Left ventricle myocardium superior (tissue), 1 donor: Measurements from ENCODE around the gene CRYBG1. TPM values are rescaled to one million over a fixed set of nuclear protein-coding genes. Genes with fewer than 3 reads are reported as not detected.
A peak's percentile ranks its signal among the peaks of the same experiment; 100 is the strongest.
"Not testable (repeated sequence)": the region's sequence is repeated elsewhere in the genome, so short reads cannot be mapped to it uniquely, and the experiment has no call there.

Experiments
- ATAC-seq: fragments of 200-7000 bp; cut with Tn5 transposase; one replicate; pipeline ENCODE4 v1.9.1; 2020; ENCODE audit warnings: mild to moderate bottlenecking, moderate library complexity
- DNase-seq: peaks from one replicate; pipeline ENCODE4 v3.0.0-alpha.2; 2020
- intact Hi-C: fragments of 100-400 bp; cut with micrococcal nuclease; formaldehyde crosslinking; loops from one replicate; pipeline ENCODE4 v1.11.0; 2022
- total RNA-seq: library from RNA; stranded (reverse); fragmentation: NEBNext Ultra II Directional; extraction: Animal tissue kit (Norgen Biotek cat#: 25700); gene quantifications from one replicate; pipeline ENCODE4 v1.2.1, GENCODE V29; 2021
- donor health status: DM: no; HTN: yes; CAD: no; lungs with severe emphysema.

CRYBG1 gene
- total RNA-seq, 1 donor from 2014 or later = 2.0 TPM

DNA sequence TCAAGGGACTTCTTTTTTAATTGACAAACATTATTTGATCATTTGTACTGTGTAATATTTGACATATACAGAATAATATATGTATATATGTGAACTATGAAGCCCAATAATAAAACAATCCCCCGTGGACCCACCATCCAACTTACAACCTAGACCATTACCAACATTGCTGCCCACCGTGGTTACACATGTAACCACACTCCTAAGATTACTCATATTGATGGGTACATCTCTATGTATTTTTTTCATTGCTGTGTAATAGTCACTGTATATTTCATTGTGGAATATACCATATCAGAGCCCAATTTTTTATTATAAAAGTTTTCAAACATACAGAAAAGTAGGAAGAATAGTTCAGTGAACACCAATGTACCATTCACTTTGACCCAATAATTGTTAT is 174.5 kb downstream of the CRYBG1 start:
- ATAC-seq (no peak), DNase-seq (no peak)
- intact Hi-C loops = no loop called here

- no peak for ATAC-seq
- intact Hi-C loops = no loop called here
- DNase-seq = no peak
These were observed 175.8 kb downstream of the CRYBG1 start for GRCh38 chr6:106536357-106536756.

DNA sequence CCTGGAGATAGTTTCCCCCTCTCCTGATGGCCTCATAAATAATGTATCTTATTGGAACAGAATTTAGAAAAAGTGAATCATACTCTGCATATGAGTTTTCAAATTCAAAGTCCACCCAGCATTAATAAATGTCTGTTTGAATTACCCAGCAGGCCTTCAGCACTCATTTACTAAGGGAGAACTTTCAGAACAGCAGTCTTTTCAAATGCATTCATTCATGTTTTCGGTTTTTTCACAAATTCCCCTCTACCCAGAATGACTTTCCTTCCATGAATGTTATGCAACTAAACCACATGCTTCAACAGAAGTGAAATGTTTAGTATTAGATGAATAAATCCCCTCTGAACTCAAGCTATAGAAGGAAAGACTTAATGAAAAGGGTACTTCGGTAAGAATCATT is 176.3 kb downstream of the CRYBG1 start:
- DNase-seq (no peak), ATAC-seq (no peak)
- intact Hi-C loops = no loop called here

- intact Hi-C loops = no loop called here
- DNase-seq = no peak
- no peak for ATAC-seq
These were observed 177.1 kb downstream of the CRYBG1 start for GRCh38 chr6:106537662-106538061.

- intact Hi-C loops = no loop called here
- DNase-seq = no peak
- ATAC-seq = no peak
These were observed 177.6 kb downstream of the CRYBG1 start for GRCh38 chr6:106538145-106538544.

DNA sequence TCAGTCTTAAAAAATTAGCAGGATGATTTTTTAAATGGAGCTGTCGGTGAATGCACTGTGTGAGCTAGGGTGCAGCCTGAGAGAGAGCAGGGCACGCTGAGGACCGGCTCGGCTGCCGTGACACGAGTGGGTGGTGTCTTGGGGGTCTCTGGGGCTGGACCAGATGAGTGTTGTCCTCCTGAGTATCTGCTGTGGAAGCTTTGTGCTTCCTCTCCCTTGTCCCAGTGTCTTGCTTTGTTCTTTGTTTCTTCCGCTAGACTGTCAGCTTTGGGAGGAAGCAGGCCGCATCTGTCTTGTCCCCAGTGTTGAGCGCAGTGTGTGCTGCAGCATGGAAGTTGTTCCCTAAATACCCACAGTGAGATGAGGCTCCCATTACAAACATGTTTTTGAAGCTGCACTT is 179.4 kb downstream of the CRYBG1 start:
- peak; percentile 48 for ATAC-seq
- DNase-seq = no peak
- intact Hi-C loops = no loop called here

DNA sequence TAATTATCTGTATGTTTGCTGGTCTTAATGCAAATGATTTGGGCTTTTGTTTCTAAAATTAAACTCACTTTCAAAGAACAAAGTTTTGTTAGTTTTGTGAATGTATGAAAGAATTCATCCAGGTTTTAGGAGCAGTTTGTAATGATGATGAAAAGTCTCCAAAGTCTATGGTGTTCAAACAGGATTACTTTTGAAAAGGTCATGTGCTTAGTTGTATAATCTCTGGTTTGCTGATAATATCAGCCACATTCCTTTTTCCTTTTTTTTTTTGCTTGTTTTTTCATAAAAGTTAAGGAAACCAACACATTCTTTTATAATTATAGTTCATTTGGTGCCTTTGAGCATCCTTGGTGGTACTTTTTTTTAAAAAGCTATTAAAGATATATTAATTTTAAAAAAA is 179.9 kb downstream of the CRYBG1 start:
- DNase-seq (no peak), ATAC-seq (no peak)
- intact Hi-C loops = no loop called here

DNA sequence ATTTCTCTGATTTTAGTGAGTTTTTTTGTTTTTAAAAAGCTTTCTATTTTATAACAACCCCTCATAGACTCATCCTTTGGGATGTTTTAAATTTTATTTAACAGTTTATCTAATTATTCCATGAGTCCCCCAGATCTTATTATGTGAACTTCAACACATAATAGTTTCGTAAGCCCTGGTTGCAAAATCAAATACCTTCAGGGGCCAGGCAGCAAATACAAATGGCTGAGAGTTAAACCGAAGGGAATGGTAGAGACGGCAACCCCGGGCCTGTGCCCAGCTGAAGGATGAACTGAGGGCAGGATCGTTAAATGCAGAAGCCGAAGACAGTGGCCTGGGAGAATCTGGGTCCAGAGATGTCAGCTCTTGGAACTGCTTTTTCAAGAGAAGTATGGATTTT is 180.4 kb downstream of the CRYBG1 start:
- intact Hi-C loops = no loop called here
- no peak for DNase-seq
- ATAC-seq = no peak

DNA sequence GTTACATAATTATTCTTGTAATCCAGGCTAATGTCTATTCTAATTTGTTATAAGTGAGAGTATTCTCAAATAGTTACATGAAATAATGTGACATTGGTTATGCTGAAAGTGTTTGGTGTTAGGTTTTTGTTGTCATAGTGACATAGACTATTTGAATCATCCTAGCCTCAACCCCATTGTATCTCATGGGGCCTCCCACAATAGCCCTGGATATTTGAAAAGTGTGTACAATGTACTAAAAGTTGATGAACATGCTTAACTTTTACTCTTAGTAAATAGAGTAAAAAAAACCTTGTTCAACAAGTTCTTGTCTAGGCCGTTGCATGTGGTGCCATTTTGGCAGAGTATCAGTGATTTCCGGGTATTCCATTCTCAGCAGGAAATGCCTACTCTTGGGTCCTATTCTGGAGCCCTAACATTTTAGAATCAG is 185.8 kb downstream of the CRYBG1 start:
- no peak for ATAC-seq

DNA sequence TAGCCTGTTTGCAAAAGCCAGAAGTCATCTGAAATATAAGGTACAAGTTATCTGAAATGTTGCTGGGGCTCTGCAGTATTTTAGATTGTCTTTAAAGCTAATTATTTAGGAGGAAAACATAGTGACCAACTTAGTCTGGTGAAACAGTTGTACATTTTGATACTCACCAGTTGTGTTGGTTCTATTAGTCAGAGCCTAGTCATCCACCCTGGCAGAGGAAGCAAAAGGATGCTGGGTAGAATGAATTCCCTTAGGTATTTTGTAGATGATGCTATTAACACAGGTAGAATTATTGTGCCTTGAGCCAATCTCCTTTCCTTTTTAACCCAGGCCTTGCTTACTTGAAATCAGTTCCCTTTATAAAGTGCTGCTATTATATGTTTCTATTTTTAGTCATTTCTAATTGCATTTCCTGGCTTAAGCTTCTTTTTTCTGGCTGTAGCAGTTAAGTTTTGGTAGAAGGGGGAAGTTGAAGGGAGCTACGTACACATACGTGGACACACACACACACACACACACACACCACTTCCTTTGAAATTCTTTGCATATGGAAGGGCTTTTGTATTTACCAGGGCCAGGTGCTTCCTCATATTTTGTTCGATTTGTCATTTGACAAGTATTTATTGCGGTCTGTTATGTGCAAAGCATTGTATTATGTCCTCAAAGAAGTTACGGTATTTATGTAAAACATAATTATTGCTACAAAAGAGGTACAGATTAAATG is 186.3 kb downstream of the CRYBG1 start:
- intact Hi-C loops = no loop called here
- DNase-seq (no peak), ATAC-seq (peak; percentile 48)

More for the DNA sequence above, 185.8 kb downstream of the CRYBG1 start:
- no peak for DNase-seq
- intact Hi-C loops = no loop called here

DNA sequence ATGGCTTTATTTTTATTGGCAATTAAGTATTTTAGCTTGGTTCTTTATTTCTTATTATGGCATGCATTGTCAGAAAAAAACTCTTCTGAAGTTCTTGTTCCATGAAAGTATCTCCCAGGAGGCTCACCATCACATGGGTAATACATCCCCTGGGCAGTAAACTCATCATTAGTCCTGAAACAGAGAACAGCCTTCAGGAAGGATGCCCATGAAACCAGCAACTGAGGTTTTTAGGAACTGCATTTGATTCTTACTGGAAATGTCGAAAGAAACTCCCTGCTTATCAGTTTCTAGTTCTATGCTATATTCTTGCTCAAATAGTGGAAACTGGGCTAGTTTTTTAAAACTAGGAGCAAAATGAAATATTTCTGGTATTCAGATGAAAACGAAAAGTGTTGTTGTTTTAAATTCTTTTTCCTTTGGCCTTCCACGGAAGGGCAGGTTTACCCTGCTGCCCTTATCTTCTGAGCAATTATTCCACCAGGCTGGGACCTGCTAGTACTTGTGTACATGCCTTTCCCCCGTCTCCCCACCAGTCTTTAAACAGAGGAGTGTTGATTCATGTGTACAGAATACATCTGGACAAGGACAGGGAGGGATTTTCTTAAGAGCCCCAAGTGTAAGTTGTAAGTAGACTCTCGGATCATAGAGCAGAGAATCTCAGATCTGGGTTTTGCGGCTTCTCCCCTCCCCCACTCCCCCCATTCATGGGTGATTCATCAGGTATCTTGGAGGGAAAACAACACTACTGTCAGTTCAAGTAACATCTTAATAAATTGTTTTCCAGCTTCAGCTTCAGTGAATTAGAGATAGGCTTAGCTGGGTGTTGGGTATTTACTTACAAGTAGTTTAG is 187.3 kb downstream of the CRYBG1 start:
- no peak for DNase-seq
- no peak for ATAC-seq
- intact Hi-C loops = no loop called here

GRCh38 chr6:106548926-106549455 is 188.5 kb downstream of the CRYBG1 start:
- ATAC-seq, intact Hi-C loops, DNase-seq: not testable (repeated sequence)

DNA sequence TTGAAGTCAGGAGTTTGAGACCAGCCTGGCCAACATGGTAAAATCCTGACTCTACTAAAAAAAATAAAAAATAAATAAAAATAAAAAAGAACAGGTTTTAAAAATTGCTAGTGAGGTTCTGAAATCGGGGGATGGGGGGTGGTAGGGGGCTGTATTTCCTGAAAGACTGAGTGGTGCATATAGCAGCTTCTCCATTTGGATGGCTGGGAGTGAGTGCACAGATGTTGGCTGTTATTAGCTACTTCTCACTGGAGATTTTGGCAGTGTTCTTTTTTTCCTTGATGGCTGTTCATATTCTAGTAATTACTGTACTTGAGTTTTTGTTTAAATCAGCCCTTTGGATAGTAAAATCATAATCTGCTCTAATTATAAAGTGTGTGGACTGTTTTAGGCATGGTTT is 189.0 kb downstream of the CRYBG1 start:
- ATAC-seq (no peak), DNase-seq (no peak)
- intact Hi-C loops = no loop called here

DNA sequence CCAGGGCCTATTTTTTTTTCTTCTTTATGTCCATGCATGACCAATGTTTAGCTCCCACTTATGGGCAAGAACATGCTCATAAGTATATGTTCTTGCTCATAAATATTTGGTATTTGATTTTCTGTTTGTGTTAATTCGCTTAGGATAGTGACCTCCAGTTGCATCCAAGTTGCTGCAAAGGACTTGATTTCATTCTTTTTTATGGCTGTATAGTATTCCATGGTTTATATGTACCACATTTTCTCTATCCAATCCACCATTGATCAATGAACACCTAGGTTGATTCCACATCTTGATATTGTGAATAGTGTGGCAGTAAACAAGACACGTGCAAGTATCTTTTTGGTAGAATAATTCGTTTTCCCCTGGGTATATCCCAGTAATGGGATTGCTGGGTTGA is 190.6 kb downstream of the CRYBG1 start:
- intact Hi-C loops = no loop called here
- DNase-seq = no peak
- ATAC-seq = no peak

DNA sequence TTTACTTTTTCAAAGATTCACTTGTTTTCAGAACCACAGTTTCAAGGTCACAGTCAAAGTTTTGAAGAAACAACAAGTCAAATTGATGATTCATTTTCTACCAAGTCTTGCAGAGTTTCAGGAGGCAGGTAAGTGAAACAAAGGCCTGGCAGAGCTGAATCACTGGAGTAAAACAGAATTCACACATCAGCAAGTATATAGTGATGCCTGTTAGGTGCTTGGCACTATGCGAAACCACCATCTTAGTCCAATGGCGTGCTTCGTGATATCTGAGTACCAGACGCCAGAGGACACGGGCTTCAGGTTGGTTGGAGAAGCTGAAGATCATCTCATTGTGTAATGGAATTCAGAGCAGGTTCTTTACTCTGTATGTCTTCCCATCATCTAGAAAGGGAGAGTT is 192.9 kb downstream of the CRYBG1 start:
- DNase-seq (no peak), ATAC-seq (no peak)
- intact Hi-C loops = no loop called here

DNA sequence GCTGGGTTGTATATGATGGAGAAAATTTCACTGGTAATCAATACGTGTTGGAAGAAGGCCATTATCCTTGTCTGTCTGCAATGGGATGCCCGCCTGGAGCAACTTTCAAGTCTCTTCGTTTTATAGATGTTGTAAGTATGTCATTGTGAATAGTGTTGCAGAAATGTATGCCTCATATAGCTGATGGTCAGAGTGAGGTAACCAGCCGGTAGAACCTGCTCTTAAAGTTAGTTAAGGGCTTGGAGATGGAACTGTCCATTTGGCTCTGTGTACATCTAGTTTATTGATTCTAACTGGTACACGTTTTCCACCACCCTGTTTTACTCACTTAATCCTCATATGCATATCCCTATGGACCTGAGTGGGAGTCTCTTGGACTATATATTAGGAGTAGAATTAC is 195.2 kb downstream of the CRYBG1 start:
- DNase-seq (no peak), ATAC-seq (no peak)
- intact Hi-C loops = no loop called here

DNA sequence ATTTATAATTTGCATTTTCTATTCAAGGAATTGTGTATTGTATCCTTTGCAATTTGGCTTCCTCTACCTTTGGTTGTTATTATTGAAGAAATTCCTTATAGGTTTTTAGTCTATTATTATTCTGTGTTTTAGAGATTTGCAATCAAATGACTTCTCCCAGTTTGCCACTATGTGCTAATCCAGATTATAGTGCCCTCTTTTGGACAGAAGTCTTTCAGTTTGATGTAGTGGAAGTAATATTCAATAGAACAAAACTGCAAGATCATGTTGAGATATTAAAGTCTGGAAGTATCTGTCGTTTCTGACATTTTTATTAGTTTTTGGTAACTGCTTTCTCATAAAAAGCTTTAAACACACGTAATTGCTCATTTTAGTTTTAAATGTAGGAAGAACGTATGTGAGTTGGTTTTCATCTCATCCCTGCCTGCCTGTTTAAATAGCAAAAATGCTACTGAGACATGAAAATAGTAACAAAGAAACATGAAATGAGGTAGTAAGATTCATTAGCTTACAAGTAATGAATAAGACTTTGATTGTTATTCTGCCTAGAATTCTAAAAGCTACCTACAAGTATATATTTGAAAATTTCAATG is 195.9 kb downstream of the CRYBG1 start:
- ATAC-seq (no peak), DNase-seq (no peak)
- intact Hi-C loops = no loop called here

GRCh38 chr6:106557837-106558236 is 197.3 kb downstream of the CRYBG1 start:
- no peak for DNase-seq
- intact Hi-C loops = no loop called here

DNA sequence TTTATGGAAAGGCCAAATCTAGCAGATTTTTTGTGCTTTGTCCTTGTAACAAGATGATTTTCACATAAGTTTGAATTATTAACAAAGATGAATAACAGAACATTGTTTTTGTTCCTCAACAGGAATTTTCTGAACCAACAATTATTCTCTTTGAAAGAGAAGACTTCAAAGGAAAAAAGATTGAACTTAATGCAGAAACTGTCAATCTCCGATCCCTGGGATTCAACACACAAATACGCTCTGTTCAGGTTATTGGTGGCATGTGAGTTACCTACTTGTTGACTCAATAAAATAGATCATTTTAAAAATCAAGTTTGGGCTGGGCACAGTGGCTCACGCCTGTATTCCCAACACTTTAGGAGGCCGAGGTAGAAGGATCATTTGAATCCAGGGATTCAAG is 197.8 kb downstream of the CRYBG1 start:
- no peak for ATAC-seq
- intact Hi-C loops = no loop called here

More at GRCh38 chr6:106557837-106558236, 197.3 kb downstream of the CRYBG1 start:
- no peak for ATAC-seq

GRCh38 chr6:106559659-106560058 is 199.1 kb downstream of the CRYBG1 start:
- not testable (repeated sequence) for ATAC-seq

More for the DNA sequence above, 197.8 kb downstream of the CRYBG1 start:
- DNase-seq = no peak

More at GRCh38 chr6:106559659-106560058, 199.1 kb downstream of the CRYBG1 start:
- DNase-seq = not testable (repeated sequence)
- intact Hi-C loops = loop anchor here (10.0 kb wide), 2 partner anchors 215 to 1125 kb away; no protein-coding TSS in a partner anchor
